IPS DF 4.7 (cell line): ENCODE data around the gene MLX.

Source experiments
- DNase-seq: peaks from one replicate; pipeline ENCODE4 v3.0.0-alpha.2; 2013; ENCODE audit warnings: low spot score; ENCODE audit errors: extremely low read depth

The MLX gene

GRCh38 chr17:42566883-42567573 is at the start of gene MLX:
TSS of gene MLX (plus strand) at chr17:42567100. CDS start at chr17:42567125, 25 bp downstream.
- no peak for DNase-seq

GRCh38 chr17:42517516-42517915 is 49.4 kb upstream of the MLX start:
- no peak for DNase-seq

- no peak for DNase-seq
Measured at GRCh38 chr17:42518046-42518754, 48.7 kb upstream of the MLX start.

- DNase-seq = no peak
Measured at GRCh38 chr17:42518755-42519545, 48.0 kb upstream of the MLX start.

GRCh38 chr17:42519546-42520491 is 47.1 kb upstream of the MLX start:
- no peak for DNase-seq

- DNase-seq = no peak
Measured at GRCh38 chr17:42520540-42520951, 46.4 kb upstream of the MLX start.

GRCh38 chr17:42521036-42521435 is 45.9 kb upstream of the MLX start:
- no peak for DNase-seq

GRCh38 chr17:42521666-42522262 is 45.1 kb upstream of the MLX start:
- DNase-seq = no peak

GRCh38 chr17:42522263-42522790 is 44.6 kb upstream of the MLX start:
- no peak for DNase-seq

GRCh38 chr17:42522798-42523278 is 44.1 kb upstream of the MLX start:
- DNase-seq = no peak

GRCh38 chr17:42525221-42525620 is 41.7 kb upstream of the MLX start:
- DNase-seq = no peak

GRCh38 chr17:42526031-42526444 is 40.9 kb upstream of the MLX start:
- no peak for DNase-seq

- DNase-seq = no peak
Measured at GRCh38 chr17:42527932-42528331, 39.0 kb upstream of the MLX start.

- DNase-seq = no peak
Measured at GRCh38 chr17:42529061-42529460, 37.8 kb upstream of the MLX start.

GRCh38 chr17:42530952-42531454 is 35.9 kb upstream of the MLX start:
- DNase-seq = no peak

GRCh38 chr17:42531455-42532354 is 35.2 kb upstream of the MLX start:
- no peak for DNase-seq

- no peak for DNase-seq
Measured at GRCh38 chr17:42535155-42536047, 31.5 kb upstream of the MLX start.

GRCh38 chr17:42536048-42536371 is 30.9 kb upstream of the MLX start, which contains the start of gene NAGLU:
TSS of gene NAGLU (plus strand) at chr17:42536241. CDS start at chr17:42536273, 32 bp downstream.
- DNase-seq = no peak
